Kidney (tissue), 14 donors: ENCODE measurements around the gene PCDH8. TPM values are rescaled to one million over a fixed set of nuclear protein-coding genes. Genes with fewer than 3 reads are reported as not detected.

Source experiments
- DNase-seq, 5 donors: peaks; one replicate each; pipeline ENCODE4 v3.0.0-alpha.2; 2013 to 2020
- FAIRE-seq: peaks from 2 replicates; lab custom pipeline; 2012; peaks lifted over from hg19 to GRCh38; lab: Jason Lieb, UNC
- H3K27ac ChIP-seq, 2 donors: one replicate each; pipeline ENCODE4 v1.7.0; 2013; ENCODE audit warnings: low read depth in 2 of 2, low read length in 2 of 2, inconsistent platforms in 1 of 2
- H3K27me3 ChIP-seq: one replicate; pipeline ENCODE4 v1.7.1; 2013; ENCODE audit warnings: low read length, inconsistent platforms; ENCODE audit not compliant: control insufficient read depth, insufficient read depth
- H3K36me3 ChIP-seq, 3 donors: one replicate each; pipeline versions ENCODE4 v1.7.0 to v1.7.1; 2013; ENCODE audit warnings: low read length in 3 of 3, control low read depth in 1 of 3, inconsistent platforms in 1 of 3; ENCODE audit not compliant: insufficient read depth in 3 of 3, control insufficient read depth in 2 of 3
- H3K4me1 ChIP-seq, 3 donors: one replicate each; pipeline versions ENCODE4 v1.7.0 to v1.7.1; 2013; ENCODE audit warnings: low read length in 3 of 3, inconsistent platforms in 1 of 3, low read depth in 1 of 3; ENCODE audit not compliant: control insufficient read depth in 2 of 3, insufficient read depth in 2 of 3
- H3K4me3 ChIP-seq, 3 donors: one replicate each; pipeline versions ENCODE4 v1.7.0 to v1.8.1; 2013; ENCODE audit warnings: low read length in 3 of 3, control low read depth in 1 of 3, inconsistent platforms in 1 of 3
- H3K9ac ChIP-seq, 3 donors: one replicate each; pipeline versions ENCODE4 v1.7.0 to v1.7.1; 2013; ENCODE audit warnings: low read length in 3 of 3, control low read depth in 1 of 3, inconsistent platforms in 1 of 3
- H3K9me3 ChIP-seq, 3 donors: one replicate each; pipeline versions ENCODE4 v1.7.0 to v1.7.1; 2013; ENCODE audit warnings: low read length in 3 of 3, control low read depth in 1 of 3, inconsistent platforms in 1 of 3; ENCODE audit not compliant: control insufficient read depth in 2 of 3, insufficient read depth in 1 of 3
- CTCF ChIP-seq: IDR thresholded peaks from 3 replicates; pipeline ENCODE4 v1.5.1; 2012; ENCODE audit warnings: mild to moderate bottlenecking, moderate library complexity, borderline replicate concordance; ENCODE audit not compliant: insufficient read depth; ENCODE audit errors: extremely low read depth
- intact Hi-C: fragments of 100-400 bp; cut with DNase I; formaldehyde crosslinking; loops from one replicate; pipeline ENCODE4 v1.11.1; 2022
- polyA plus RNA-seq: library from polyadenylated mRNA; stranded (reverse); fragments of 350-450 nt; fragmentation: Illumina TruSeq; extraction: RNeasy Lipid Tissue Mini Kit (QIAGEN cat#74804); gene quantifications from one replicate; pipeline ENCODE4 v1.2.3, GENCODE V29; 2014; ENCODE audit warnings: low read depth, low replicate concordance; ENCODE audit not compliant: insufficient read depth
- total RNA-seq: library from RNA; stranded (reverse); fragmentation: NEBNext Ultra II Directional; extraction: Animal tissue kit (Norgen Biotek cat#: 25700); gene quantifications from one replicate; pipeline ENCODE4 v1.2.1, GENCODE V29; 2021
- donor health status: control.
- donor health status: control.
- donor health status: control.
- donor health status: control.
- donor health status: control.
- donor health status: DM: yes; HTN: yes; CAD: no.
- donor health status: Normal renal cell carcinoma (clear cell type).

PCDH8 gene
- total and polyA plus RNA-seq, 2 donors from 2014 or later, result not detected

- H3K27ac ChIP-seq, result no peak overlapping the region
- H3K4me3 ChIP-seq, result no peak overlapping the region
- no peaks in the 10 kb centered on the region for H3K4me1 ChIP-seq
- no peaks in the 10 kb centered on the region for H3K9me3 ChIP-seq
- no peak overlapping the region for H3K9ac ChIP-seq
- intact Hi-C loops, result no loop called here
- no peak for FAIRE-seq
- DNase-seq, result no peak
- TF ChIP-seq CTCF, result no peak
- no peaks in the 10 kb centered on the region for H3K36me3 ChIP-seq
- H3K27me3 ChIP-seq, result no peaks in the 10 kb centered on the region
These were observed 36.1 kb upstream of the PCDH8 start for GRCh38 chr13:52884429-52885010.

- no peaks in the 10 kb centered on the region for H3K27me3 ChIP-seq
These were observed 34.3 kb upstream of the PCDH8 start for GRCh38 chr13:52882785-52883184.

GRCh38 chr13:52879950-52880741, 31.7 kb upstream of the PCDH8 start:
- Histone ChIP-seq H3K9me3 (peaks cover 0 to 6% (median 0%) of the 10 kb centered on the region in 3 donors), H3K9ac (no peak overlapping the region), H3K4me1 (no peaks in the 10 kb centered on the region), H3K27ac (no peak overlapping the region), H3K4me3 (no peak overlapping the region), H3K36me3 (no peaks in the 10 kb centered on the region), H3K27me3 (no peaks in the 10 kb centered on the region)
- no peak for TF ChIP-seq CTCF
- FAIRE-seq, result no peak
- intact Hi-C loops, result no loop called here
- DNase-seq, result peak in 2 of 5 donors; percentile 10 to 39

More at GRCh38 chr13:52882785-52883184, 34.3 kb upstream of the PCDH8 start:
- intact Hi-C loops, result no loop called here
- no peaks in the 10 kb centered on the region for H3K36me3 ChIP-seq
- no peak overlapping the region for H3K9ac ChIP-seq
- H3K4me3 ChIP-seq, result no peak overlapping the region
- no peaks in the 10 kb centered on the region for H3K9me3 ChIP-seq
- H3K4me1 ChIP-seq, result no peaks in the 10 kb centered on the region
- DNase-seq (peak in 3 of 5 donors; percentile 40 to 84 (median 83)), FAIRE-seq (no peak)
- no peak overlapping the region for H3K27ac ChIP-seq
- no peak for TF ChIP-seq CTCF
